CD4-positive, alpha-beta T cell treated with Interleukin-17A for 4 hours (primary cell): ENCODE measurements around the gene TM6SF1.
A peak's percentile ranks its signal among the peaks of the same experiment; 100 is the strongest.
"Not testable (repeated sequence)": the region's sequence is repeated elsewhere in the genome, so short reads cannot be mapped to it uniquely, and the experiment has no call there.

Experiments used
- DNase-seq: peaks from one replicate; pipeline ENCODE4 v3.0.0-alpha.2; 2020; ENCODE audit warnings: mixed read lengths

TM6SF1 gene

GRCh38 chr15:83090465-83090864 lies 17.0 kb upstream of the TM6SF1 start:
- DNase-seq, result no peak

- DNase-seq, result not testable (repeated sequence)
These were observed 15.5 kb upstream of the TM6SF1 start for GRCh38 chr15:83091965-83092308.

- no peak for DNase-seq
These were observed 15.0 kb upstream of the TM6SF1 start for GRCh38 chr15:83092309-83092976.

- no peak for DNase-seq
These were observed 12.9 kb upstream of the TM6SF1 start for GRCh38 chr15:83094583-83094982.

- DNase-seq, result no peak
These were observed 9.4 kb upstream of the TM6SF1 start for GRCh38 chr15:83098079-83098478.

GRCh38 chr15:83099290-83099689 lies 8.2 kb upstream of the TM6SF1 start:
- DNase-seq, result no peak

- no peak for DNase-seq
These were observed 7.3 kb upstream of the TM6SF1 start for GRCh38 chr15:83100097-83100646.

- DNase-seq, result no peak
These were observed 5.1 kb upstream of the TM6SF1 start for GRCh38 chr15:83102346-83102745.

- no peak for DNase-seq
These were observed 3.3 kb upstream of the TM6SF1 start for GRCh38 chr15:83104141-83104540.

- no peak for DNase-seq
These were observed 2.0 kb upstream of the TM6SF1 start for GRCh38 chr15:83105440-83105839.

GRCh38 chr15:83107841-83108181 lies 366 bp downstream of the TM6SF1 start:
- DNase-seq, result no peak

- DNase-seq, result peak; percentile 7
These were observed 1.1 kb downstream of the TM6SF1 start for GRCh38 chr15:83108266-83109219.

- DNase-seq, result no peak
These were observed 2.1 kb downstream of the TM6SF1 start for GRCh38 chr15:83109532-83109931.

- DNase-seq, result no peak
These were observed 2.9 kb downstream of the TM6SF1 start for GRCh38 chr15:83110381-83110780.

- no peak for DNase-seq
These were observed 3.7 kb downstream of the TM6SF1 start for GRCh38 chr15:83111149-83111548.

GRCh38 chr15:83112233-83112955 lies 4.9 kb downstream of the TM6SF1 start:
- DNase-seq, result no peak

GRCh38 chr15:83112956-83113299 lies 5.5 kb downstream of the TM6SF1 start:
- DNase-seq, result no peak

- DNase-seq, result no peak
These were observed 6.6 kb downstream of the TM6SF1 start for GRCh38 chr15:83113881-83114674.

- no peak for DNase-seq
These were observed 7.4 kb downstream of the TM6SF1 start for GRCh38 chr15:83114856-83115255.

GRCh38 chr15:83115410-83115809 lies 8.0 kb downstream of the TM6SF1 start:
- no peak for DNase-seq

GRCh38 chr15:83115831-83116565 lies 8.6 kb downstream of the TM6SF1 start:
- no peak for DNase-seq

GRCh38 chr15:83118291-83118827 lies 10.9 kb downstream of the TM6SF1 start:
- no peak for DNase-seq
